ENCODE measurements around the gene GOLGA6L22.
"Not testable (repeated sequence)": the region's sequence is repeated elsewhere in the genome, so short reads cannot be mapped to it uniquely, and the experiment has no call there.

- TF ChIP-seq CTCF (IDR thresholded peaks at IDR 0.05; ENCODE audit: insufficient read depth, low read length); GABPA (IDR thresholded peaks at IDR 0.05; ENCODE audit: low read depth); POLR2AphosphoS5 (IDR thresholded peaks at IDR 0.05; ENCODE audit: low read depth); REST (IDR thresholded peaks at IDR 0.05; ENCODE audit: insufficient replicate concordance, low read depth): not testable (repeated sequence)
Measured at GRCh38 chr15:22417795-22418194, 40.9 kb upstream of the GOLGA6L22 start.

Measured in HL-60 (cell line).